HL-60 (cell line): ENCODE data around the gene RBL2.

Experiments
- CTCF ChIP-seq: IDR thresholded peaks from one replicate; pipeline ENCODE4 v1.5.1; 2011; ENCODE audit warnings: low read length, control low read depth, inconsistent platforms; ENCODE audit not compliant: insufficient read depth
- GABPA ChIP-seq: IDR thresholded peaks from 2 replicates; pipeline ENCODE4 v1.6.1; 2012; ENCODE audit warnings: low read depth
- POLR2AphosphoS5 ChIP-seq: IDR thresholded peaks from 2 replicates; pipeline ENCODE4 v1.6.1; 2012; ENCODE audit warnings: low read depth
- TF ChIP-seq, protein P1 (sequence below): IDR thresholded peaks from 2 replicates; pipeline ENCODE4 v1.6.1; 2012; ENCODE audit warnings: low read depth; ENCODE audit not compliant: insufficient replicate concordance

DNA sequence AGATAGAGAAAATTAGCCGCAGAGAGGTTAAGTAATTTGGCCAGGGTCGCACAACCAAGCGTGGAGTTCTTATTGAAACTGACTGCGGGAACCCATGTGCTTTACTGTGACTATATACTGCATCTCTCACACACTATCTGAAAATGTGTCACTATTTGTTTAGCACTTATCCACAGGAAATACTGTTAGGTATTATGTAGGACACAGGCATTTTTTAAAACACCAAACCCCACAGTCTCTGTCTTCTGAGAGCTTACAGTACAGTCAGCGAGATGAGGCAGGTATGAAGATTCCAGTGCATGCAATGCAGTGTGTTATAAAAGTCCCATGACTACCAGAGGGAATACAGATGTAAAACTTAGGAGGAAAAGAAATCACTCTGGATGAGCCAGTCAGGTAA is 11.3 kb downstream of the RBL2 start:
- no peak for TF ChIP-seq POLR2AphosphoS5
- no peak for TF ChIP-seq CTCF
- TF ChIP-seq GABPA: no peak
- TF ChIP-seq, protein P1, sequence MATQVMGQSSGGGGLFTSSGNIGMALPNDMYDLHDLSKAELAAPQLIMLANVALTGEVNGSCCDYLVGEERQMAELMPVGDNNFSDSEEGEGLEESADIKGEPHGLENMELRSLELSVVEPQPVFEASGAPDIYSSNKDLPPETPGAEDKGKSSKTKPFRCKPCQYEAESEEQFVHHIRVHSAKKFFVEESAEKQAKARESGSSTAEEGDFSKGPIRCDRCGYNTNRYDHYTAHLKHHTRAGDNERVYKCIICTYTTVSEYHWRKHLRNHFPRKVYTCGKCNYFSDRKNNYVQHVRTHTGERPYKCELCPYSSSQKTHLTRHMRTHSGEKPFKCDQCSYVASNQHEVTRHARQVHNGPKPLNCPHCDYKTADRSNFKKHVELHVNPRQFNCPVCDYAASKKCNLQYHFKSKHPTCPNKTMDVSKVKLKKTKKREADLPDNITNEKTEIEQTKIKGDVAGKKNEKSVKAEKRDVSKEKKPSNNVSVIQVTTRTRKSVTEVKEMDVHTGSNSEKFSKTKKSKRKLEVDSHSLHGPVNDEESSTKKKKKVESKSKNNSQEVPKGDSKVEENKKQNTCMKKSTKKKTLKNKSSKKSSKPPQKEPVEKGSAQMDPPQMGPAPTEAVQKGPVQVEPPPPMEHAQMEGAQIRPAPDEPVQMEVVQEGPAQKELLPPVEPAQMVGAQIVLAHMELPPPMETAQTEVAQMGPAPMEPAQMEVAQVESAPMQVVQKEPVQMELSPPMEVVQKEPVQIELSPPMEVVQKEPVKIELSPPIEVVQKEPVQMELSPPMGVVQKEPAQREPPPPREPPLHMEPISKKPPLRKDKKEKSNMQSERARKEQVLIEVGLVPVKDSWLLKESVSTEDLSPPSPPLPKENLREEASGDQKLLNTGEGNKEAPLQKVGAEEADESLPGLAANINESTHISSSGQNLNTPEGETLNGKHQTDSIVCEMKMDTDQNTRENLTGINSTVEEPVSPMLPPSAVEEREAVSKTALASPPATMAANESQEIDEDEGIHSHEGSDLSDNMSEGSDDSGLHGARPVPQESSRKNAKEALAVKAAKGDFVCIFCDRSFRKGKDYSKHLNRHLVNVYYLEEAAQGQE: no peak
